HepG2 (cell line): ENCODE results near the gene MSI2. TPM values are rescaled to one million over a fixed set of nuclear protein-coding genes. Genes with fewer than 3 reads are reported as not detected.

Experiments
- ATAC-seq: fragments of 200-7000 bp; cut with Tn5 transposase; 3 replicates; pipeline ENCODE4 v1.9.1; 2020; ENCODE audit warnings: mild to moderate bottlenecking, moderate library complexity
- BruUV-seq: library from RNA; stranded (reverse); fragments of 400-500 nt; replicated peaks from 2 replicates; lab custom pipeline; 2021; lab: Mats Ljungman, UMichigan
- CTCF ChIA-PET: fragments of 300-600 bp; formaldehyde crosslinking; extraction: SDS; loops from one replicate; lab custom pipeline; 2021; ENCODE audit warnings: low total read pairs, inconsistent platforms, low intra/inter-chr PET ratio; lab: Yijun Ruan, JAX
- POLR2A ChIA-PET: fragments of 350-600 bp; sonication (Branson Sonifier 250); formaldehyde crosslinking; loops from one replicate; lab custom pipeline; 2020; ENCODE audit warnings: antibody characterized with exemption, inconsistent platforms; lab: Yijun Ruan, JAX
- DNase-seq: peaks from one replicate; pipeline ENCODE4 v3.0.0-alpha.2; 2015; ENCODE audit warnings: low spot score
- FAIRE-seq: peaks from 3 replicates; lab custom pipeline; 2011; peaks lifted over from hg19 to GRCh38; lab: Jason Lieb, UNC
- H2AFZ ChIP-seq: one replicate; pipeline ENCODE4 v1.6.1; 2011; ENCODE audit warnings: low read length, inconsistent platforms
- H3K27ac ChIP-seq: fragments of 300-600 bp; 3 replicates; pipeline ENCODE4 v1.8.0; 2011; ENCODE audit warnings: mixed run types, mild to moderate bottlenecking, mixed read lengths, low read length, inconsistent platforms; ENCODE audit not compliant: insufficient read depth; ENCODE audit errors: extremely low read length
- H3K27me3 ChIP-seq, 2 experiments: fragments of 200-600 bp in 1 of 2; 2 replicates in 1 of 2; 3 replicates in 1 of 2; pipeline versions ENCODE4 v1.6.0 to v1.8.0; 2011; ENCODE audit warnings: low read length in 2 of 2, mild to moderate bottlenecking in 2 of 2, moderate library complexity in 2 of 2, inconsistent platforms in 1 of 2; ENCODE audit not compliant: insufficient read depth in 2 of 2, control insufficient read depth in 1 of 2
- H3K36me3 ChIP-seq, 2 experiments: fragments of 200-600 bp in 1 of 2; replicated peaks in 1 of 2; 2 replicates in 1 of 2; 3 replicates in 1 of 2; pipeline versions ENCODE4 v1.5.1 to v1.8.0; 2011; ENCODE audit warnings: low read length in 2 of 2, inconsistent platforms in 1 of 2; ENCODE audit not compliant: insufficient read depth in 2 of 2, control insufficient read depth in 1 of 2
- H3K4me1 ChIP-seq: 2 replicates; pipeline ENCODE4 v1.5.1; 2012; ENCODE audit warnings: low read length, inconsistent platforms; ENCODE audit not compliant: insufficient read depth
- H3K4me2 ChIP-seq: 2 replicates; pipeline ENCODE4 v1.6.0; 2011; ENCODE audit warnings: low read depth, low read length, inconsistent platforms
- H3K4me3 ChIP-seq, 3 experiments: fragments of 200-600 bp in 1 of 3; sonication (generic), shearing (Covaris generic) in 1 of 3; replicated peaks in 1 of 3; 2 replicates each; pipeline ENCODE4 v1.5.1; 2011 to 2016; ENCODE audit warnings: low read length in 3 of 3, inconsistent platforms in 2 of 3, low read depth in 2 of 3, mild to moderate bottlenecking in 2 of 3, control low read depth in 1 of 3, mixed read lengths in 1 of 3; ENCODE audit not compliant: insufficient read depth in 1 of 3
- H3K79me2 ChIP-seq: one replicate; pipeline ENCODE4 v1.6.1; 2011; ENCODE audit warnings: low read length, inconsistent platforms; ENCODE audit not compliant: insufficient read depth
- H3K9ac ChIP-seq: 2 replicates; pipeline ENCODE4 v1.6.0; 2011; ENCODE audit warnings: mild to moderate bottlenecking, low read depth, low read length, inconsistent platforms; ENCODE audit not compliant: insufficient read depth
- H3K9me3 ChIP-seq: 2 replicates; pipeline ENCODE4 v1.5.1; 2012; ENCODE audit warnings: mild to moderate bottlenecking, low read length
- H4K20me1 ChIP-seq: 2 replicates; pipeline ENCODE4 v1.6.0; 2011; ENCODE audit warnings: inconsistent platforms, mild to moderate bottlenecking, low read length, moderate library complexity; ENCODE audit not compliant: insufficient read depth
- BCL3 ChIP-seq: sonication (generic); formaldehyde crosslinking; IDR thresholded peaks from 2 replicates; pipeline ENCODE4 v1.5.1; 2020; ENCODE audit warnings: mild to moderate bottlenecking, missing genetic modification reagents, moderate library complexity
- RBM22 ChIP-seq: fragments of 200-400 bp; formaldehyde crosslinking; optimal IDR thresholded peaks from 2 replicates; pipeline ENCODE3; 2017; ENCODE audit warnings: mild to moderate bottlenecking, low read length, moderate library complexity
- REPIN1 ChIP-seq: sonication (generic); formaldehyde crosslinking; IDR thresholded peaks from 2 replicates; pipeline ENCODE4 v1.8.0; 2022; ENCODE audit warnings: missing genetic modification reagents, low read depth, mild to moderate bottlenecking, borderline replicate concordance
- RFXAP ChIP-seq: sonication (generic); formaldehyde crosslinking; IDR thresholded peaks from 2 replicates; pipeline ENCODE4 v1.4.0; 2020; ENCODE audit warnings: missing genetic modification reagents, borderline replicate concordance
- ZMAT5 ChIP-seq: sonication (generic); formaldehyde crosslinking; IDR thresholded peaks from 2 replicates; pipeline ENCODE4 v1.5.0; 2020; ENCODE audit warnings: mild to moderate bottlenecking, low read depth, missing genetic modification reagents, borderline replicate concordance
- ZNF280B ChIP-seq: sonication (generic); formaldehyde crosslinking; IDR thresholded peaks from 2 replicates; pipeline ENCODE4 v1.5.0; 2020; ENCODE audit warnings: missing genetic modification reagents, mild to moderate bottlenecking, borderline replicate concordance
- ZNF510 ChIP-seq: sonication (generic); formaldehyde crosslinking; IDR thresholded peaks from 2 replicates; pipeline ENCODE4 v1.4.0; 2020; ENCODE audit warnings: low read depth, mild to moderate bottlenecking, missing genetic modification reagents
- ZNF569 ChIP-seq: sonication (generic); formaldehyde crosslinking; IDR thresholded peaks from 2 replicates; pipeline ENCODE4 v1.5.0; 2020; ENCODE audit warnings: mild to moderate bottlenecking, missing genetic modification reagents, moderate library complexity, borderline replicate concordance
- ZNF768 ChIP-seq: sonication (generic); formaldehyde crosslinking; IDR thresholded peaks from 2 replicates; pipeline ENCODE4 v1.4.0; 2020; ENCODE audit warnings: missing genetic modification reagents
- WGBS: methylation state at CpG from one replicate; pipeline ENCODE4 v1.1.6; 2017; ENCODE audit warnings: low lambda C conversion rate; 5-methylcytosine and 5-hydroxymethylcytosine counted together
- in situ Hi-C: cut with HindIII; loops from 2 replicates; pipeline ENCODE4 v1.10.0; 2017; ENCODE audit warnings: low pct_unique_long_range_greater_than_20kb; ENCODE audit not compliant: extremely low pct_ligation_motif_present
- intact Hi-C: fragments of 100-400 bp; cut with micrococcal nuclease; formaldehyde crosslinking; loops from one replicate; pipeline ENCODE4 v1.10.0; 2022; ENCODE audit not compliant: unreplicated experiment
- polyA plus RNA-seq, 8 experiments: library from polyadenylated mRNA; depleted of rRNA in 3 of 8; stranded (reverse) in 7 of 8; unstranded in 1 of 8; fragments of >200 nt; fragmentation: Illumina TruSeq in 4 of 8; extraction: Trizol in 4 of 8; gene quantifications; 2 replicates each; pipeline versions ENCODE4 v1.2.1 to v1.2.3, GENCODE V29; 2011 to 2016; ENCODE audit warnings: low read depth in 4 of 8, missing spikeins in 1 of 8, mixed read lengths in 1 of 8; ENCODE audit not compliant: insufficient read depth in 1 of 8
- total RNA-seq, 5 experiments: library from RNA; depleted of rRNA; stranded (reverse); fragments of >200 nt; fragmentation: Illumina TruSeq; extraction: Trizol; gene quantifications; 2 replicates each; pipeline ENCODE4 v1.2.3, GENCODE V29; 2016; ENCODE audit warnings: low read depth in 1 of 5

The MSI2 gene
- total and polyA plus RNA-seq, 2 of the 13 experiments (the other 11 are each of a cell fraction or from before 2014, with no cell fraction given), result 77.5 to 78.4 TPM

- FAIRE-seq (no peak), DNase-seq (no peak), ATAC-seq (no peak)
- POLR2A ChIA-PET, result no interaction called here
- H3K9me3 ChIP-seq, result no peaks in the 10 kb centered on the region
- H3K27me3 ChIP-seq, result no peaks in the 10 kb centered on the region
- H3K36me3 ChIP-seq, result peaks cover 11 to 21% of the 10 kb centered on the region in 2 experiments
- H3K9ac ChIP-seq, result no peak overlapping the region
- H3K4me3 ChIP-seq, result no peak overlapping the region
- BruUV-seq, result no TSS peak
- peaks cover 29% of the 10 kb centered on the region for H3K79me2 ChIP-seq
- WGBS, result 96% methylated on average over 12 of the region's 12 CpGs
- no peak overlapping the region for H2AFZ ChIP-seq
- H4K20me1 ChIP-seq, result peaks cover 5% of the 10 kb centered on the region; the same call in 1 of the 2 replicates
- H3K27ac ChIP-seq, result no peak overlapping the region
- intact Hi-C loops (loop anchor here (5.0 kb wide), 1 partner anchor 35 kb away; no protein-coding TSS in a partner anchor), in situ Hi-C loops (no loop called here)
- no peak overlapping the region for H3K4me2 ChIP-seq
- TF ChIP-seq BCL3, result no peak
- TF ChIP-seq RBM22, result peak; percentile 40
- peak; percentile 39; the same call in 1 of the 2 replicates for TF ChIP-seq ZNF768 (CRISPR knock-in tag)
- H3K4me1 ChIP-seq, result peaks cover 12% of the 10 kb centered on the region
- CTCF ChIA-PET, result no interaction called here
Measured at GRCh38 chr17:57337390-57337789, 81.1 kb downstream of the MSI2 start.

- H3K4me3 ChIP-seq, result no peak overlapping the region
- intact Hi-C loops (loop anchor here (5.0 kb wide), 1 partner anchor 34 kb away; no protein-coding TSS in a partner anchor), in situ Hi-C loops (no loop called here)
- H4K20me1 ChIP-seq, result peaks cover 5% of the 10 kb centered on the region; the same call in 1 of the 2 replicates
- BruUV-seq, result no TSS peak
- ChIA-PET CTCF (no interaction called here), POLR2A (no interaction called here)
- H3K4me1 ChIP-seq, result peaks cover 22% of the 10 kb centered on the region
- ATAC-seq (no peak), DNase-seq (no peak), FAIRE-seq (no peak)
- H3K27me3 ChIP-seq, result no peaks in the 10 kb centered on the region
- WGBS, result over 99% methylated on average over 9 of the region's 13 CpGs
- peaks cover 11 to 21% of the 10 kb centered on the region in 2 experiments for H3K36me3 ChIP-seq
- H3K4me2 ChIP-seq, result no peak overlapping the region
- no peaks in the 10 kb centered on the region for H3K9me3 ChIP-seq
- no peak overlapping the region for H2AFZ ChIP-seq
- no peak overlapping the region for H3K27ac ChIP-seq
- no peak overlapping the region for H3K9ac ChIP-seq
- peaks cover 31% of the 10 kb centered on the region for H3K79me2 ChIP-seq
- TF ChIP-seq RFXAP (CRISPR knock-in tag), result no peak
- no peak for TF ChIP-seq REPIN1 (CRISPR knock-in tag)
- TF ChIP-seq ZNF569 (CRISPR knock-in tag), result no peak
- TF ChIP-seq ZMAT5 (CRISPR knock-in tag), result no peak
- no peak for TF ChIP-seq ZNF510 (CRISPR knock-in tag)
- no peak for TF ChIP-seq ZNF280B (CRISPR knock-in tag)
Measured at GRCh38 chr17:57338257-57338914, 82.1 kb downstream of the MSI2 start.
